ENCODE results near the gene CYP2C8. TPM values are rescaled to one million over a fixed set of nuclear protein-coding genes. Genes with fewer than 3 reads are reported as not detected.

The CYP2C8 gene
- total and polyA plus RNA-seq, 2 experiments from 2014 or later: 1.2 to 4.1 TPM

GRCh38 chr10:94991243-94991888 lies 77.9 kb downstream of the CYP2C8 start (continued):
- no peak for TF ChIP-seq ZNF462 (CRISPR knock-in tag; IDR thresholded peaks at IDR 0.05)
- TF ChIP-seq NANOG (IDR thresholded peaks at IDR 0.05; ENCODE audit: borderline replicate concordance): no peak
- TF ChIP-seq EZH2phosphoT487 (IDR thresholded peaks at IDR 0.05; ENCODE audit: unreplicated experiment): no peak

GRCh38 chr10:94989192-94989591 lies 80.1 kb downstream of the CYP2C8 start:
- Mint-ChIP-seq H3K27ac (no peak overlapping the region), H3K27me3 (ENCODE audit: insufficient read depth, low read depth, poor library complexity) (peaks cover 2% of the 10 kb centered on the region), H3K36me3 (ENCODE audit: low read depth) (peaks cover 24% of the 10 kb centered on the region), H3K9me3 (peaks cover 52% of the 10 kb centered on the region), H3K4me1 (no peaks in the 10 kb centered on the region), H3K4me3 (no peak overlapping the region)
- H3K36me3 ChIP-seq (ENCODE audit: insufficient read depth): no peaks in the 10 kb centered on the region; the same call in 1 of the 2 replicates
- H3K79me2 ChIP-seq (replicated peaks; ENCODE audit: insufficient read depth): no peaks in the 10 kb centered on the region
- no peak overlapping the region for H3K4me2 ChIP-seq
- H3K27me3 ChIP-seq (ENCODE audit: insufficient read depth): no peaks in the 10 kb centered on the region
- H2AFZ ChIP-seq: no peak overlapping the region
- H3K27ac ChIP-seq (ENCODE audit: low read depth): no peak overlapping the region
- no peaks in the 10 kb centered on the region for H3F3A ChIP-seq (replicated peaks; ENCODE audit: low read depth)
- DNase-seq (ENCODE audit: low spot score) (no peak), ATAC-seq (no peak)
- no peaks in the 10 kb centered on the region for H3K4me1 ChIP-seq (ENCODE audit: insufficient read depth)
- H3K4me3 ChIP-seq: no peak overlapping the region
- H3K9me2 ChIP-seq (ENCODE audit: insufficient read depth): no peaks in the 10 kb centered on the region
- no peaks in the 10 kb centered on the region for H4K20me1 ChIP-seq (replicated peaks; ENCODE audit: insufficient read depth)
- no peak for TF ChIP-seq ZNF114 (CRISPR knock-in tag; IDR thresholded peaks at IDR 0.05)
- no peak for TF ChIP-seq EZH2phosphoT487 (IDR thresholded peaks at IDR 0.05; ENCODE audit: unreplicated experiment)
- no peak for TF ChIP-seq EZH2 (IDR thresholded peaks at IDR 0.05; ENCODE audit: low read depth, unreplicated experiment)
- TF ChIP-seq ZNF331 (CRISPR knock-in tag; IDR thresholded peaks at IDR 0.05; ENCODE audit: low read depth): no peak
- TF ChIP-seq STAT1 (IDR thresholded peaks at IDR 0.05; ENCODE audit: unreplicated experiment): no peak
- TF ChIP-seq CTCF (conservative IDR thresholded peaks at IDR 0.05; ENCODE audit: low read depth in 2 of 2): no peak
- TF ChIP-seq NANOG (IDR thresholded peaks at IDR 0.05; ENCODE audit: borderline replicate concordance): no peak
